ENCODE measurements around the gene CASR. TPM values are rescaled to one million over a fixed set of nuclear protein-coding genes. Genes with fewer than 3 reads are reported as not detected.

Gene CASR
- total RNA-seq, 4 donors from 2014 or later: 0.04 TPM; not detected in 3

DNA sequence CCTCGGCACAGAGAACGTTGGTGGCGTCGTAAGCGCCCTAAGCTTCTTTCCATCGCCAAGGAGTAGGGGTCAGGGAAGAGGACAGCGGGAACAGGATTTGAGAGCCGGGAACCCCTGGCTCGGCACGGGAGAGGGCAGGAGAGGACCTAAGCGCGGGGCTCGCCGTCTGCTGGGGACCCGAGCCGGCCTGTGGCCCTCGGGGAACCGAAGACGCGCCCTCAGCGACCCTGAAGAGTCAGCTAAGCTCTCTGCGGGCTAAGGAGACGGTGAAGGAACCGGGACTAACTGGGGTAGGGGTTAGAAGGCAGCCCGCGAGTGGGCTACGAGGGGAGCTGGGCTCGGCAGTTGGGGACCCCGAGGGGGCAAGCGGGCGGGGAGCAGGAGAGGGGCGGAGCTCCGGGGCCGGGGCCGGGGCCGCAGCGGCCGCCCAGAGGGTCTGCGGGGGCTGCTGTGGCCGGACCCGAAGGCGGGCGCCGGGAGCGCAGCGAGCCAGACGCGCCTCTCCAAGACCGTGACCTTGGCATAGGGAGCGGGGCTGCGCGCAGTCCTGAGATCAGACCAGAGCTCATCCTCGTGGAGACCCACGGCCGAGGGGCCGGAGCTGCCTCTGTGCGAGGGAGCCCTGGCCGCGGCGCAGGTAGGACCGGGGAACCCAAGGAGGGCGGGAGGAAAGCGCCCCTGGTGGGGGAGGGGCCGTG is 574 bp downstream of the CASR start:
- peaks cover 75% of the 10 kb centered on the region for H3K27me3 ChIP-seq
- no peak for TF ChIP-seq EP300 (IDR thresholded peaks at IDR 0.05)
- no peak for TF ChIP-seq POLR2A (IDR thresholded peaks at IDR 0.05)
- TF ChIP-seq POLR2AphosphoS5 (IDR thresholded peaks at IDR 0.05): no peak
- TF ChIP-seq, protein P1, sequence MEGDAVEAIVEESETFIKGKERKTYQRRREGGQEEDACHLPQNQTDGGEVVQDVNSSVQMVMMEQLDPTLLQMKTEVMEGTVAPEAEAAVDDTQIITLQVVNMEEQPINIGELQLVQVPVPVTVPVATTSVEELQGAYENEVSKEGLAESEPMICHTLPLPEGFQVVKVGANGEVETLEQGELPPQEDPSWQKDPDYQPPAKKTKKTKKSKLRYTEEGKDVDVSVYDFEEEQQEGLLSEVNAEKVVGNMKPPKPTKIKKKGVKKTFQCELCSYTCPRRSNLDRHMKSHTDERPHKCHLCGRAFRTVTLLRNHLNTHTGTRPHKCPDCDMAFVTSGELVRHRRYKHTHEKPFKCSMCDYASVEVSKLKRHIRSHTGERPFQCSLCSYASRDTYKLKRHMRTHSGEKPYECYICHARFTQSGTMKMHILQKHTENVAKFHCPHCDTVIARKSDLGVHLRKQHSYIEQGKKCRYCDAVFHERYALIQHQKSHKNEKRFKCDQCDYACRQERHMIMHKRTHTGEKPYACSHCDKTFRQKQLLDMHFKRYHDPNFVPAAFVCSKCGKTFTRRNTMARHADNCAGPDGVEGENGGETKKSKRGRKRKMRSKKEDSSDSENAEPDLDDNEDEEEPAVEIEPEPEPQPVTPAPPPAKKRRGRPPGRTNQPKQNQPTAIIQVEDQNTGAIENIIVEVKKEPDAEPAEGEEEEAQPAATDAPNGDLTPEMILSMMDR (IDR thresholded peaks at IDR 0.05): no peak
- no peak for ATAC-seq
- peak overlapping the region in 1 of 2 donors; percentile 26 for H3K4me3 ChIP-seq
- WGBS, 2 donors (ENCODE audit: low coverage in 1 of 2): 0 to 8% methylated on average over 1 to 8 of the region's 64 CpGs
- no peaks in the 10 kb centered on the region for H3K36me3 ChIP-seq
- peaks cover 0 to 11% (median 0%) of the 10 kb centered on the region in 3 donors for H3K4me1 ChIP-seq
- no peak overlapping the region for H3K27ac ChIP-seq
- no peaks in the 10 kb centered on the region for H3K9me3 ChIP-seq

DNA sequence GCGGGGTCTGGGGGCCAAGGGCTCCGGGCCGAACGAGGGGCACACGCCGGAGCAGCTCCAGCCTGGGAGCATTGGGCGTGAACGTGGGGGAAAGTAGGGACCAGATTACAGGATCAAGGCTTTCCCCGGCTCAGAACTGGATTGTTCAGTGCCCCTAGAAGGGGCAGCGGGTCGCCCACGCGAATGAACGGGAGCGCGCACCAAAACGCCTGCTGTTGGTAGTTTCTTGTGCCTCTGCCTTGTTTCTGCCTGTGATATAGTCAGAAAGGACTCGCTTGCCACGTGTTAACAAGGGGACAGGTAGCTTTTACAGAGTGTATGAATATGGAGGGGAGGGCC is 1.1 kb downstream of the CASR start:
- 0 to 4% methylated on average over 4 to 9 of the region's 19 CpGs for WGBS, 2 donors (ENCODE audit: low coverage in 1 of 2)
- no peak for ATAC-seq
- no peak for TF ChIP-seq POLR2A (IDR thresholded peaks at IDR 0.05)
- no peak for TF ChIP-seq POLR2AphosphoS5 (IDR thresholded peaks at IDR 0.05)
- no peak for TF ChIP-seq EP300 (IDR thresholded peaks at IDR 0.05)
- TF ChIP-seq, protein P1 (IDR thresholded peaks at IDR 0.05): no peak
- Histone ChIP-seq H3K4me1 (peaks cover 0 to 11% (median 0%) of the 10 kb centered on the region in 3 donors), H3K36me3 (no peaks in the 10 kb centered on the region), H3K9me3 (no peaks in the 10 kb centered on the region), H3K27me3 (peaks cover 72% of the 10 kb centered on the region), H3K27ac (no peak overlapping the region), H3K4me3 (peak overlapping the region in 1 of 2 donors; percentile 26)

DNA sequence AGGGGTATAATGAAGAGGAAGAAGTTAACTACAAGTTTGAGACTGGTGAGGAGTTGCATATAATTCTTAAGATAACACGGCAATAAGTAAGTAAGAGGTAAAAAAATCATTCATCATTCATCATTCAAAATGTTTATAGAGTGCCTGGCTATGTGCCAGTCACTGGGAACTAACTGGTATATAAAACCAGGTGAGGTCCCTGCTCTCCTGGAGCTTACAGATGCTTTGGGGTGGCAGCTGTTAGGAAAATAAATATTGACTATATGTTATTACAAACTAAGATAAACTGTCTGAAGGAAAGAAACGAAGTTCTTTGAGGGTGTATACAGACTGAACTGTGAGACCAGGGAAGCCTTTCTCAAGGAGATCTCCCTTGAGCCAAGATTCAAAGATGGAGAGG is 2.9 kb downstream of the CASR start:
- WGBS, 2 donors (ENCODE audit: low coverage in 1 of 2): 11 to 13% methylated on average over 2 of the region's 2 CpGs
- H3K36me3 ChIP-seq: no peaks in the 10 kb centered on the region
- no peak overlapping the region for H3K27ac ChIP-seq
- TF ChIP-seq POLR2AphosphoS5 (IDR thresholded peaks at IDR 0.05): no peak
- no peak for TF ChIP-seq EP300 (IDR thresholded peaks at IDR 0.05)
- no peak for TF ChIP-seq POLR2A (IDR thresholded peaks at IDR 0.05)
- TF ChIP-seq, protein P1 (IDR thresholded peaks at IDR 0.05): no peak
- H3K4me3 ChIP-seq: no peak overlapping the region
- no peak for ATAC-seq
- peaks cover 70% of the 10 kb centered on the region for H3K27me3 ChIP-seq
- peaks cover 0 to 11% (median 0%) of the 10 kb centered on the region in 3 donors for H3K4me1 ChIP-seq
- H3K9me3 ChIP-seq: no peaks in the 10 kb centered on the region

DNA sequence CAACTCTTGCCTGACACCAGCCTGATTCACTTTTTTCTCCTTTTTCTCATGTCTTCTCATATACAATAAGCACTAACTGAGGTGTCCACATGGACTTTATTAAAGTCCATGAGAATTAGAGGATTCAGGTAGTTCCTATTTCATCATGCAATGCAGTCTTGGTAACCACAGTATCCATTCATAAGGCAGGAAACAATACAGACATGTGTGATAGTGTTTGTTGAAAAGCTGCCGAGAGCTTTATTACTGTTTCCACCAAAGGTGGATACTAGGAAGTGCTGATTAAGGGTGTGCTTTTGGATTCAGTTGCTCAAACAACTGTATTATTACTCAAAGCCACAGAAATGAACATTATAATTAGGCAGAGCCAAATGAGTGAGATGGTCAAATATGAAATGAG is 5.3 kb downstream of the CASR start:
- Histone ChIP-seq H3K9me3 (no peaks in the 10 kb centered on the region), H3K36me3 (no peaks in the 10 kb centered on the region), H3K27me3 (peaks cover 51% of the 10 kb centered on the region), H3K27ac (no peak overlapping the region), H3K4me1 (peaks cover 0 to 8% (median 0%) of the 10 kb centered on the region in 3 donors), H3K4me3 (no peak overlapping the region)
- TF ChIP-seq, protein P1 (IDR thresholded peaks at IDR 0.05): no peak
- TF ChIP-seq POLR2AphosphoS5 (IDR thresholded peaks at IDR 0.05): no peak
- TF ChIP-seq POLR2A (IDR thresholded peaks at IDR 0.05): no peak
- TF ChIP-seq EP300 (IDR thresholded peaks at IDR 0.05): no peak
- no peak for ATAC-seq
- 50 to 75% methylated on average over 1 of the region's 1 CpG for WGBS, 2 donors (ENCODE audit: low coverage in 1 of 2)

DNA sequence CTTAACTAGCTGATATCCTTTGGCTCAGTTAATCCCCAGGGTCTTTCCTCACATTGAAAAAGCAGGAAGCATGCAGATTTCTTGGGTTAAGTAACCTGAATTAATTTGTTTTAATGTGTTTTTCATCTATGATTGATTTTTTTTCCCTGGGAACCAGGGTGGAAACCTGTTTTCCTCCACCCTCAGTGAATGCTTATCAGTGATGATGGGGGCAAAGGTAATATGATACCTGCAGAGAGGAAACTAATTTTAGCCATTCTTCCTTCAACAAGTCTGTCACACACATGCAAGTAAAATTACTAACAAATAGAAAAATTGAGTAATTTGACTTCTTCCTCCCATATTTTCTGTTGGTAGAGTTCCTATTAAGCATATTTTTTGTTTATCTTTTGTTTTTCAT is 5.9 kb downstream of the CASR start:
- TF ChIP-seq POLR2A (IDR thresholded peaks at IDR 0.05) (no peak), POLR2AphosphoS5 (IDR thresholded peaks at IDR 0.05) (no peak)
- TF ChIP-seq, protein P1 (IDR thresholded peaks at IDR 0.05): no peak

More for the DNA sequence above, 5.9 kb downstream of the CASR start:
- no peaks in the 10 kb centered on the region for H3K36me3 ChIP-seq
- H3K4me3 ChIP-seq: no peak overlapping the region
- ATAC-seq: no peak
- peaks cover 0 to 2% (median 0%) of the 10 kb centered on the region in 3 donors for H3K4me1 ChIP-seq
- H3K27me3 ChIP-seq: peaks cover 45% of the 10 kb centered on the region
- H3K9me3 ChIP-seq: no peaks in the 10 kb centered on the region
- no peak overlapping the region for H3K27ac ChIP-seq

Measured in gastroesophageal sphincter (tissue), 4 donors.